ENCODE measurements around the gene ARMC9. TPM values are rescaled to one million over a fixed set of nuclear protein-coding genes. Genes with fewer than 3 reads are reported as not detected.

Gene ARMC9
- total and polyA plus RNA-seq, 7 donors: 2.4 to 95.3 (median 24.3) TPM

DNA sequence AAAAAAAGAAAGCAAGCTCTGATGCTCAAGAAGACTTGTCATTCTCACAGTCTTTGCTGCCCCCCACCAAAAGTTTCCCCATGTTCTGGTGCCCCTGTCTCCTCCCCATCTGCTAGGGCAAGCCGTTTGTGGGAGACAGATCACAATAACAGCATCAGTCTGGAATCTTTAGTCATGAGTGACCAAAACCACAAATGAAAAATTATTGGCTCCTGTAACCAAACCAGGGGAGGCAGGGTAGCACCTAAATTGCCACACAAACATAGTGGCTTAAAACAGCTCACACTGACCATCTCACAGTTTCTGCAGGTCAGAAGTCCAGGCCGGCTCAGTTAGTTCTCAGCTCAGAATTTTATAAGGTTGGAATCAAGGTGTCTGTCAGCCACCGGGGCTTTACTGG, 188.0 kb downstream of the ARMC9 start:
- Histone ChIP-seq H3K27ac (no peak overlapping the region), H3K4me1 (peaks cover 0 to 11% (median 10%) of the 10 kb centered on the region in 4 donors), H3K4me3 (no peak overlapping the region), H3K36me3 (no peaks in the 10 kb centered on the region), H3K9me3 (no peaks in the 10 kb centered on the region), H3K27me3 (no peaks in the 10 kb centered on the region)
- no peak for DNase-seq
- intact Hi-C loops (cut with DNase I): no loop called here
- TF ChIP-seq POLR2A (IDR thresholded peaks at IDR 0.05) (no peak), POLR2AphosphoS5 (IDR thresholded peaks at IDR 0.05) (no peak), EP300 (IDR thresholded peaks at IDR 0.05) (no peak)
- TF ChIP-seq, protein P1, sequence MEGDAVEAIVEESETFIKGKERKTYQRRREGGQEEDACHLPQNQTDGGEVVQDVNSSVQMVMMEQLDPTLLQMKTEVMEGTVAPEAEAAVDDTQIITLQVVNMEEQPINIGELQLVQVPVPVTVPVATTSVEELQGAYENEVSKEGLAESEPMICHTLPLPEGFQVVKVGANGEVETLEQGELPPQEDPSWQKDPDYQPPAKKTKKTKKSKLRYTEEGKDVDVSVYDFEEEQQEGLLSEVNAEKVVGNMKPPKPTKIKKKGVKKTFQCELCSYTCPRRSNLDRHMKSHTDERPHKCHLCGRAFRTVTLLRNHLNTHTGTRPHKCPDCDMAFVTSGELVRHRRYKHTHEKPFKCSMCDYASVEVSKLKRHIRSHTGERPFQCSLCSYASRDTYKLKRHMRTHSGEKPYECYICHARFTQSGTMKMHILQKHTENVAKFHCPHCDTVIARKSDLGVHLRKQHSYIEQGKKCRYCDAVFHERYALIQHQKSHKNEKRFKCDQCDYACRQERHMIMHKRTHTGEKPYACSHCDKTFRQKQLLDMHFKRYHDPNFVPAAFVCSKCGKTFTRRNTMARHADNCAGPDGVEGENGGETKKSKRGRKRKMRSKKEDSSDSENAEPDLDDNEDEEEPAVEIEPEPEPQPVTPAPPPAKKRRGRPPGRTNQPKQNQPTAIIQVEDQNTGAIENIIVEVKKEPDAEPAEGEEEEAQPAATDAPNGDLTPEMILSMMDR (IDR thresholded peaks at IDR 0.05): no peak
- WGBS, 2 donors: 69 to 82% methylated on average over 3 of the region's 3 CpGs

DNA sequence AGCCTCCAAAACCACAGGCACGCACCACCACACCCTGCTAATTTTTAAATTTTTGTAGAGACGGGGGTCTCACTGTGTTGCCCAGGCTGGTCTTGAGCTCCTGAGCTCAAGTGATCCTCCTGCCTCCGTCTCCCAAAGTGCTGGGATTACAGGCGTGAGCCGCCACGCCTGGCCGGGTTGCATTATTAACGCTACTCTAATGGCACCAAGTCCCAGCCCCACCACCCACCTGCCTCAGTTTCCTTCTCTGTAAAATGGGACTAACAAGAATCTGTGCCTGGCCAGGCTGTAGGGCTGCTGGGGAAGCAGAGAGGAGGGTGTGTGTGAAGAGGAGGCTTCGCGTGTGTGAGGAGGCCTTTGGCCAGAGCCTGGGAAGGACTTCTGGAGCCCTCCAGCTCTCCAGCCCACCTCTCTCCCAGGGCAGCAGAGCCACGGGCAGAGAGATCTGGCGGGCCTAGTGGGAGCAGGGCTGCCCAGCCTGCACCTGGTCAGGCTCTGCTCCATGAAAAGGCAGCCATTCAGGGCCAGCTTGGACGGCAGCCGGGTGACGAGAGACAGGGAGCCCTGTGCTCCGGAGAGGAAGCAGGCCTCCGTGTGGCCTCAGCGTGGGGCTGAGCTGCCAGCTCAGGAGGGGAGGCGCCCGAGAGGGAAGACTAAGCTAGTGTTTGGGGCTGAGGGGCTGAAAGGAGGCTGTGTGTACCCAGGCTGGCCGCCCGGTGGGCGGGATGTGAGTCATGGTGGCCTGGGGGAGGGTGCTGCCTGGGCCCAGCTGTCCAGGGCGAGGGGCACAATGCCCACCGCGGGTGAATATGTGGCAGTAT, 189.7 kb downstream of the ARMC9 start:
- intact Hi-C loops (cut with DNase I): no loop called here
- H3K27ac ChIP-seq: peak overlapping the region in 3 of 4 donors; percentile 55 to 63 (median 57)
- peaks cover 0 to 11% (median 10%) of the 10 kb centered on the region in 4 donors for H3K4me1 ChIP-seq
- H3K9me3 ChIP-seq: no peaks in the 10 kb centered on the region
- TF ChIP-seq, protein P1 (IDR thresholded peaks at IDR 0.05): no peak
- no peak for TF ChIP-seq EP300 (IDR thresholded peaks at IDR 0.05)
- TF ChIP-seq POLR2AphosphoS5 (IDR thresholded peaks at IDR 0.05): peak in 3 of 4 donors; percentile 43 to 62 (median 49)
- WGBS, 2 donors: 76 to 85% methylated on average over 26 of the region's 26 CpGs
- DNase-seq: peak; percentile 85
- peaks cover 0 to 5% (median 0%) of the 10 kb centered on the region in 3 donors for H3K27me3 ChIP-seq
- H3K36me3 ChIP-seq: no peaks in the 10 kb centered on the region
- no peak overlapping the region for H3K4me3 ChIP-seq

DNA sequence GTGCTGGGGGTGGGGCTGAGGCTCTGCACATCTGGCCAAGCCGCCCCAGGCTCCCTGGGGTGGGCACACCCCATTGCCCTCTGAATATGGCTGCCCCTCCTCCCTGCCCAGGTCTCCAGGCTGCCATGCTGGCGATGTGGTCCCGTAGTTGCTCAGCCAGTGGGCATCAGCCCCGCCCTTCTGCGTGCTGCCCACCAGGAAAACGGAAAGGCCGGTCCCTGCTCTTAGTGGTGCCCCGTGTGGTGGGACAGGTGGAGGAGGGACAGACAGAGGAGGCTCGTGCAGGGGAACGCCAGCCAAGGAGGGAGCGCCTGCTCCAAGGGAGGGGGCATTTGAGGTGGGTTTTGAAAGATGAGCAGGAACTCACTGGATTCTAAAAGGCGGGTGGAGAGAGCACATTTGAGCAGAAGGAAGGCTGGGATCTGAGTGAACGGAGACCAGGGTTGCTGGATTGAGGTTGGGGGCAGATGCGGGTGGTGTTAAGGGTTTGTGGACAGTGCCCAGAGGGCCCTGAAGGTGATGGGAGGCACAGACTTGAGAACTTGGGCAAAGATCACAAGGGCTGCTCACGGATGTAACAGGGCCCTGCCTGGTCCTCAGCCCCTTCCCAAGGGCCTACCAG, 190.4 kb downstream of the ARMC9 start:
- H3K36me3 ChIP-seq: no peaks in the 10 kb centered on the region
- H3K27me3 ChIP-seq: peaks cover 0 to 12% (median 3%) of the 10 kb centered on the region in 3 donors
- intact Hi-C loops (cut with DNase I): no loop called here
- H3K4me3 ChIP-seq: no peak overlapping the region
- H3K4me1 ChIP-seq: peaks cover 0 to 11% (median 10%) of the 10 kb centered on the region in 4 donors
- WGBS, 2 donors: 92 to 93% methylated on average over 15 of the region's 15 CpGs
- peak overlapping the region in 3 of 4 donors; percentile 55 to 63 (median 57) for H3K27ac ChIP-seq
- DNase-seq: no peak
- TF ChIP-seq EP300 (IDR thresholded peaks at IDR 0.05): no peak
- TF ChIP-seq POLR2AphosphoS5 (IDR thresholded peaks at IDR 0.05): no peak
- no peak for TF ChIP-seq POLR2A (IDR thresholded peaks at IDR 0.05)
- TF ChIP-seq, protein P1 (IDR thresholded peaks at IDR 0.05): no peak
- H3K9me3 ChIP-seq: no peaks in the 10 kb centered on the region

DNA sequence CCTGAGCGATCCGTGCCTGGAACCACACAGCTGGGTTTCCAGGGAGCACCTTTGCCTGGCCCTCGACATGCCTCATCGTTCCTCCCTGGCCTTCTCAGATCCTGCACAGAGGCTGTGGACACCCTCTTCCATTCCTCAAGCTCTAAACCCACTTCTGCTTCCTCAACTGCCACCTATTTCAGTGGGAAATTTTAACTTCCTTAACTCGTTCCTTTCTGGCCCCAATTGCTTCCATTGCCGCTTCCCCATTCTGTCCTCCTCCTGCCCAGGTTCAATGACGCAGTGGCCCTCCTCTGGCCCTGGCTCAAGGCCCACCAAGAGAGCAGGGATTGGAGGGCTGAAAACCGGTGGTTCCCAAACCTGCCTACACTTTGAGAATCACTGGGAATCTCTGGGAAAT, 192.2 kb downstream of the ARMC9 start:
- no peak for DNase-seq
- peaks cover 0 to 19% (median 18%) of the 10 kb centered on the region in 4 donors for H3K4me1 ChIP-seq
- intact Hi-C loops (cut with DNase I): no loop called here
- H3K27ac ChIP-seq: no peak overlapping the region
- TF ChIP-seq POLR2A (IDR thresholded peaks at IDR 0.05) (no peak), POLR2AphosphoS5 (IDR thresholded peaks at IDR 0.05) (no peak), EP300 (IDR thresholded peaks at IDR 0.05) (no peak)
- TF ChIP-seq, protein P1 (IDR thresholded peaks at IDR 0.05): no peak
- H3K4me3 ChIP-seq: no peak overlapping the region
- no peaks in the 10 kb centered on the region for H3K36me3 ChIP-seq
- H3K9me3 ChIP-seq: no peaks in the 10 kb centered on the region
- 75 to 90% methylated on average over 8 of the region's 8 CpGs for WGBS, 2 donors
- peaks cover 5 to 30% (median 20%) of the 10 kb centered on the region in 3 donors for H3K27me3 ChIP-seq
